Activated CD8-positive, alpha-beta memory T cell treated with anti-CD3 and anti-CD28 coated beads, Interleukin-2, amount 50 U/mL, for 24 hours (primary cell): ENCODE measurements around the gene CSMD2.

Experiments
- DNase-seq: peaks from one replicate; pipeline ENCODE4 v3.0.0-alpha.2; 2020; ENCODE audit errors: extremely low read depth

CSMD2 gene

GRCh38 chr1:33743221-33743998 lies 421.6 kb downstream of the CSMD2 start:
- DNase-seq: no peak

- DNase-seq: no peak
These were observed 422.4 kb downstream of the CSMD2 start for GRCh38 chr1:33742663-33743062.

- no peak for DNase-seq
These were observed 423.3 kb downstream of the CSMD2 start for GRCh38 chr1:33741749-33742148.

- DNase-seq: no peak
These were observed 424.8 kb downstream of the CSMD2 start for GRCh38 chr1:33740040-33740744.

GRCh38 chr1:33738976-33739375 lies 426.1 kb downstream of the CSMD2 start:
- DNase-seq: no peak

GRCh38 chr1:33738536-33738935 lies 426.5 kb downstream of the CSMD2 start:
- DNase-seq: no peak

GRCh38 chr1:33736496-33736895 lies 428.5 kb downstream of the CSMD2 start:
- DNase-seq: no peak

GRCh38 chr1:33735624-33736023 lies 429.4 kb downstream of the CSMD2 start:
- DNase-seq: no peak

GRCh38 chr1:33727310-33727709 lies 437.7 kb downstream of the CSMD2 start:
- DNase-seq: no peak

- no peak for DNase-seq
These were observed 438.7 kb downstream of the CSMD2 start for GRCh38 chr1:33726274-33726804.

- DNase-seq: no peak
These were observed 439.4 kb downstream of the CSMD2 start for GRCh38 chr1:33725556-33726160.

- no peak for DNase-seq
These were observed 440.0 kb downstream of the CSMD2 start for GRCh38 chr1:33725037-33725436.

GRCh38 chr1:33724348-33724747 lies 440.7 kb downstream of the CSMD2 start:
- no peak for DNase-seq

- DNase-seq: no peak
These were observed 441.8 kb downstream of the CSMD2 start for GRCh38 chr1:33723251-33723650.

GRCh38 chr1:33721301-33721815 lies 443.7 kb downstream of the CSMD2 start:
- no peak for DNase-seq

GRCh38 chr1:33719771-33720670 lies 445.0 kb downstream of the CSMD2 start:
- DNase-seq: no peak

GRCh38 chr1:33719326-33719725 lies 445.7 kb downstream of the CSMD2 start:
- no peak for DNase-seq

GRCh38 chr1:33718186-33718585 lies 446.8 kb downstream of the CSMD2 start:
- DNase-seq: no peak

GRCh38 chr1:33716976-33717688 lies 447.9 kb downstream of the CSMD2 start:
- DNase-seq: no peak

GRCh38 chr1:33715195-33715811 lies 449.7 kb downstream of the CSMD2 start:
- no peak for DNase-seq
